A673 (cell line): ENCODE measurements around the gene HSPA1A.

Experiments used
- CTCF ChIP-seq: fragments of 300-800, 200-600 bp; sonication (generic); conservative IDR thresholded peaks from 2 replicates; pipeline ENCODE4 v1.5.1; 2017; ENCODE audit warnings: low read depth, mild to moderate bottlenecking, antibody characterized with exemption, low read length, moderate library complexity, mixed read lengths
- EZH2 ChIP-seq: fragments of 200-600 bp; sonication (generic); IDR thresholded peaks from 2 replicates; pipeline ENCODE4 v1.6.1; 2017; ENCODE audit warnings: borderline replicate concordance, low read depth, mild to moderate bottlenecking, mixed read lengths, antibody characterized with exemption, low read length; ENCODE audit not compliant: poor library complexity, severe bottlenecking

- no peak for TF ChIP-seq CTCF
- no peak for TF ChIP-seq EZH2
Measured at GRCh38 chr6:31838968-31839367, 23.6 kb downstream of the HSPA1A start.
